ENCODE results near the gene CDH13.

Gene CDH13

DNA sequence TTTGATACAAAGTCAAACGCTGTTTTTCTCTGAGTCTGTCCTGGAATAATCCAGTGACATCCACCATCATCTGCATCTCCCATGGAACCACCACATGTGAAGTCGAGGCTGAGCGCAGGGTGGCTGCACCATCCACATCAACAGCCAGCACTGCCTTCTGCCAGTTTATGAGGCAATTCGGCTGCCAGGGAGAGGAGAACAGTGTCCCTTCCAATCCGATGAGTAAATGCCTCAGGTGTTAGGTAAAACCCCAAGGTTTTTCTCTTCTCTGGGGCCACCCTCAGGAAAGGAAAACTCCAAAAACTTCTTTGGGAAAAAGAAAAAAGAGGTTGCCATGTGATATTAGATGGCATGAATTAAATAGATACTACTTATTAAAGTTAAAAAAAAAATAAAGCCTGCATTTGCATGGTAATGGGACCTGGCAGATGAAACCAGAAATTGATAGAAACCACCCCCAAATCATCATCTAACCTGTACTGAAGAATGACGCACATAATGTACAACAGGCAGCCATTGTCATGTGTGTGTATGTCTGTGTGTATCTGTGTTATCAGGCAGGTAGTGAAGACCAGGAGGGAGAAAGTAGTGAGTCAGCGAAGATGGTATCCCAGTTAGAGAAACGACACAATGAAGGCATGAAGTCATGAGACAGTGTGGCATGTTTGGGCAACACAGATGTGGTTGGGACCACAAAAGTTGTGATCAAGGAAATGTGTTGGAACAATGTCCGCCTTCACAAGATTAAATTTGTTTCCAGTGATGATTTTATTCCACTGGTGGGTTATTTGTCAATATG is 478.7 kb downstream of the CDH13 start:
- DNase-seq (ENCODE audit: low read depth in 2 of 3, low spot score in 2 of 3): no peak

DNA sequence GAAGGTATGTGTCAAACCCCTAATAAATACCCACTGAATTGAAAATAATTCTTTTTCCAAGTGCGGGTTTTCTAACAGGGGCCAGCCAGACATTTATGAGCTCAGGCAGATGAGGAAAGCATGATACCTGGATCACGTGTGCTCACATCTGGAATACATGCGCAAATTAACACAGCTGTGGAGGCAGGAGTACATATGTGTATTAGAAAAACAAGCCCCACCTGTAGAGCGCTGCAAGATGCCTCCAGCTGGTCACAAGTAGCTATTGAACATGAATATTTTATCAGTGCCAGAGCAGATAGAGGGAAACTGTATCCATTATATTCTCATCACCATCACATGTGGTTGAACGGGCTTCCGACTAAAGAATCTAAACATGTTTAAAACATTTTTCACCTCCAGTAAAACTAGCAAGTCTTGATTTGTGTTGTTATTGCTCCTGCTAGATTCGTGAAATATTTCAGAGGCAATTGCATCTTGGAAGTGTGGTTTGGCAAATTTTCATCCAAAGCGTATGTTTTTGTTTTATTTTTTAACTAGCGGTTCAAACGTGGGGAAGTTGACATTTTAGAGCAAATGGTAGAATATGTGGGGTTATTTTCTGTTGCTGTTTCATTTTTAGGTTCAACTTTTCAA is 482.8 kb downstream of the CDH13 start:
- no peak for DNase-seq (ENCODE audit: low read depth in 2 of 3, low spot score in 2 of 3)

- DNase-seq (ENCODE audit: low read depth in 2 of 3, low spot score in 2 of 3): no peak
Observed at GRCh38 chr16:83110269-83110668, 483.5 kb downstream of the CDH13 start.

GRCh38 chr16:83113317-83113716 is 486.5 kb downstream of the CDH13 start:
- DNase-seq (ENCODE audit: low read depth in 2 of 3, low spot score in 2 of 3): no peak

GRCh38 chr16:83113811-83114210 is 487.0 kb downstream of the CDH13 start:
- DNase-seq (ENCODE audit: low read depth in 2 of 3, low spot score in 2 of 3): no peak

DNA sequence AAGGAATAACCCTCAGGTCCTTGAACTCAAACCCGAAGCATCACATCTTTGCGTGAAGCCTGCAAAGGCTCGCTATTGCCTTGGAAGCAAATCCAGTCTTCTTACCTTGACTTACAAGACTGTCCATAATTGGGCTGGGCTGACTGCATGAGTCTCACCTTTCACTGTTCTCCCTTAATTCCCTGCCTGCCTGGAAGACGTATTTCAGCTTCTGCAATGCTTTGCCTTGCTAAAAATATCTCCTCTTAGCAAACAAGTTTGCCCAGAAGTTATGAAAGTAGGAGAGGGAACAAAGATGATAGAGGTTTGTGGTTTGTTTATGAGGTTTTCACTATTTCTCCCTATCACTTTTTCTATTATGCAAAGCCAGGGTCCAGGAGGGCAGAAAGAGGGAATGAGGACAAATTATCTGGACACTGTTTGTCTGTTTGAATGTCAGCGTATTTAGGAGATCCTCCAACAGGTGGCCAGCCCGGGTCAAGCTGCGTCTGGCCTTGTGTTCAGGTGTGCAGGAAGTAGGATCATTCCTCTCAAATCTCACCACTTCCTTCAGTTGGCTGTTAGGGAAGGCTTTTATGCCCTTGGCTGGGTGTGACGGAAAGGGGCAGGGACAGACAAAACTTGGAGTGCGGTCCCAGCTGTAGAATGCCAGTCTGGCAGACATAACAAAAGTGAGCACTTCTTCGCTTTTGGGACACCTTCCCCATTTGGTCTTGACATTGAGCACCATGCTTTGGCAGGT is 488.9 kb downstream of the CDH13 start:
- DNase-seq (ENCODE audit: low read depth in 2 of 3, low spot score in 2 of 3): no peak

DNA sequence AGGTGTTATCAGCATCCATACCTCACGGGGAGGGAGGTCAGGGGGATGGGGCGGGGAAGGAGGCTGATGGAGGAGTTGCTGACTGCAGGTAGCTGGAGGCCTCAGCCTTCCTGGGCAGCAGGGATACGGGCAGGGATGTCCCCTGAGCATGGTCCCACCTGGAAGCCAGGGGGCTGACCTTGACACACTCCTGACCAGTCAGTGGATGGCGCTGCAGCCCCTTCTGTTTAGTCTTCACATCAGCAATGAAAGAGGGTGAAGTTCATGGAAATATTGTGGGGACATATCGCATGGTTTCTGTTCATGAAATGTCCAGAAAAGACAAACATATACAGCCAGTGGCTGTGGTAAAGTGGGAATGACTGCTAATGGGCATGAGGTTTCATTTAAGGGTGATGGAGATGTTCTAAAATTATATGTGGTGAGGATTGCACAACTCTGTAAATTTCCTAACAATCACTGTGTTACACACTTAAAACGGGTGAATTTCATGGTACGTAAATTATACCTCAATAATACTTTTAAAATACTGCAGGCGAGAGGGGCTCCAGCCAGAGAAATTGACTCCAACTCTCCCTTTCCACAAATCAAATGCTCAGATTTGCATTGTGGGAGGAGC is 489.6 kb downstream of the CDH13 start:
- DNase-seq (ENCODE audit: low read depth in 2 of 3, low spot score in 2 of 3): no peak

GRCh38 chr16:83117810-83118209 is 491.0 kb downstream of the CDH13 start:
- DNase-seq (ENCODE audit: low read depth in 2 of 3, low spot score in 2 of 3): no peak

DNA sequence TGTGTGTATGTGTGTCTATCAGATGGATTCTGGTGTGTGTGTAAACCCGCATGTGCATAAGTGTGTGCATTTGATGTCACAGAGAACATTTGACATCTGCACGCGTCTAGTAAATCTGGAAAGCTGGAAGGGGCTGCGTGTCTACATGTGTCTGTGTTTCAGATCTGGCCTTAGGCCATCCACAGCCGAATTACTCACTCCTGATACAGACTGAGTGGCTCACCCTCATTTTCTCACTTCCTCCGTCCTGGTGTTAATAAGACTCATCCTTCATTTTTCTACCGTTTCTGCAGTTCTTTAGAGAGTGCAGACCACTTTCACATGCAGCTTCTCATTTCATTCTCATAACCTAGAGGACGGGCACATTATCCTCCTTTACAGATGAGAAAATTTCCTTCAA is 491.6 kb downstream of the CDH13 start:
- no peak for DNase-seq (ENCODE audit: low read depth in 2 of 3, low spot score in 2 of 3)

DNA sequence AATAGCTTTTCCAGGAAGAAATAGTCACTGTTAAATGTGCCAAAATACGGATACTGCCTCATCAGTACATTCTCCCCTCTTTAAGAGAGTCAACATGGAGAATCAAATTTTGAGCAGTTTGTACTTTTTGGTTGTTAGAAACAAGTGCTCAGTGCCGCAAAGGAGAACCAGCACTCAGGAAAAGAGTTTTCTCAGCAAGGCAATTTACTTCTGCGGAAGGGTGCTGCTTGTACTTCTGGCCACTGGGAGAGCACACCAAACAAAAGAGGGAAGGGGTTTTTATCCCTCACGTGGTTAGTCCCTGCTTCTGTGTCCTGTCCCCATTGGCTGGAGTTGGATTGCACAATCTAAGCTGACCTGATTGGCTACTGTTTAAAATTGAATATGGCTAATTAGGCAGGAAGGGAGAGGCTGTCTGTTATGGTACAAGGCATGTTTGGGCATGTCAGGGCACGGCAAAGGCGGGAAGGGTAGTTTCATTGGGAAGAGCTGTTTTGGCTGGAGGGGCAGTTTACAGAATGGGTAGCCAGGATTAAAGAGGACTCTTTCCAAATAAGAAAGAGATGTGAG is 499.3 kb downstream of the CDH13 start:
- no peak for DNase-seq (ENCODE audit: low read depth in 2 of 3, low spot score in 2 of 3)

DNA sequence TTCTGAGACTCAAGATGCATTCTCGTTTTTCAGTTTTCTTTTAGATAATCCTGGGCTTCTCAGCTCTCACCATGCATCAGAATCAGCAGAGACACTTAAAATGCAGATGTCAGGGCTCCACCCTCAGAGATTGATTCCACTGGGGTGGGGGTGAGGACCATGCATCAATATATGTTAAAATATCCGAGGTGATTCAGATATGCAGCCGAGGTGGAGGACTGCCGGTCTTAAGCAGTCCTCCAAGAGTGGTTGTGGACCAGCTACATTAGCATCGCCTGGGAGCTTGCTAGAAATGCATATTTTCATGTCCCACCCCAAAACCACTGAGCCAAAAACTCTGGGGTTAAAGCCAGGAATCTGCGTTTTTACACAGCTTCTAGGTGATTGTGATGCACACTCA is 501.3 kb downstream of the CDH13 start:
- DNase-seq (ENCODE audit: low read depth in 2 of 3, low spot score in 2 of 3): no peak

DNA sequence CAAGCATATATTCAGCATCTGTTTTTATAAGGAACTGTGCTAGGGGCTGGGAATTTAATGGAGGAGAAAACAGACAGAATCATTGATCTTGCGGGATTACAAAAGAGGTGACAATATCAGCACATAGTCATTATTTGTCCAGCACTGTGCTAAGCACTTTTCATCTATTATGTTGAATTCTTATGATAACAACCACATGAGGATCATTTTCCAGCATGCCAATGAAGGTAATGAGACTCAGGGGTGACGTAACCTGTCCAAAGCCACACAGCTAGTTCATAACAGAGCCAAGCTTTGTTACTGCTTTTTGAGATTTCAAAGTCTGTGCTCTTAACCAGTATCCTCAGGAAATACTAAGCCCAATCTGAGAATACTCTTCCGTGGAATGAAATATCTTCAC is 503.3 kb downstream of the CDH13 start:
- DNase-seq (ENCODE audit: low read depth in 2 of 3, low spot score in 2 of 3): no peak

DNA sequence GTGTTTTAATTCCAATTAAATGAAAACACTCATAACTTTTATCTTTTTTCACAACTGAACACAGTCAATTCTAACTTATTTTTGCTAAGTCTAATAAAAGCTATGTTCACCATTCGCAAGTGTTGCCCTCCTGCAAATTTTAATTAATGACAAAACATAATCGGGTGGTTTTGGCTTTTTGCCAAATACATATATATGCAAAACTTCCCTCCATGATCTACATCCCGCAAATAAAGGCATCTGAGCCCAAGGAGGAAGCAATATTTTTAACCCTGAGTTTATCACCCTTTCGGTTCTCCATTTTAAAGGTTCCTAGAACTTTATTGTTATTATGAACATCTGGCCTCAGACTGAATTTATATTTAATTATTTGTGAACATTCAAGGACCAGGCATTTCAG is 507.9 kb downstream of the CDH13 start:
- DNase-seq (ENCODE audit: low read depth in 2 of 3, low spot score in 2 of 3): no peak

- no peak for DNase-seq (ENCODE audit: low read depth in 2 of 3, low spot score in 2 of 3)
Observed at GRCh38 chr16:83136419-83136818, 509.6 kb downstream of the CDH13 start.

DNA sequence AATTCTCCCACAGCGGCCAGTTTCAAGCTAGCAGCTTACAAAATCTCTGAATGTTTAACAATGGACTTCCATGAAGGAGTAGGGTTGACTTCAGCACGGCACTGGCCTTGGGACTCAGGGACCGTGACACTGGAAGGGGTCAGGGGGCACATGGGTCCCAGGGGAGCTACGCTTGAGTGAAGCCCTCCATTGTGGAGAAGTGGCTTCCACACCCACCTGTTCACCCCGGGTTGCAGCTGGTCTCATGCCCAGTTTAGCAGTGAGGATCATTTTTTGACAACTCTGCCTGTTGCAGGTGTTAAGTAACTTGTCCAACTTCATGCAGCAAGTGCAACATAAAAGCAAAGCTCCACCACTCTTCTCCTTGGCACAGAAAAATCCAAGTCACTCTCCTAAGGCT is 510.2 kb downstream of the CDH13 start:
- no peak for DNase-seq (ENCODE audit: low read depth in 2 of 3, low spot score in 2 of 3)

GRCh38 chr16:83137326-83137781 is 510.6 kb downstream of the CDH13 start:
- DNase-seq (ENCODE audit: low read depth in 2 of 3, low spot score in 2 of 3): no peak

DNA sequence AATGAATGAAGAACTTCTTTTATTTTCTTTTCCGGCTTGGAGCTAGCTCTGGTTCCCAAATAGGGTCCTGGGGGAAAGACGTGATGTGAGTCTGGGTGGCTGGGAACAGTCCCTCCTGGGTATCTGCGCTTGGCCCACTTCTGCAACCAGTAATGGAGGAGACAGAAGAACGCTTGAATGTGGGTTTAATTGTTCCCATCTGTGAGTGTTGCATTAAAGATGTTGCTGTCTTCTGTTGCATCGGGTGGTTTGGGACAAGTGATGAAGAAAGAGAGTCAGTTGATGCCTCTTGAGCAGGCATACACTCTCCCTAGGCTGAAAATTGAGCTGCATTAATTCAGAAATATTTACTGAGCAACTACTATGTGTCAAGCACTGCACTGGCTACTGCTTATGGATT is 511.1 kb downstream of the CDH13 start:
- no peak for DNase-seq (ENCODE audit: low read depth in 2 of 3, low spot score in 2 of 3)

DNA sequence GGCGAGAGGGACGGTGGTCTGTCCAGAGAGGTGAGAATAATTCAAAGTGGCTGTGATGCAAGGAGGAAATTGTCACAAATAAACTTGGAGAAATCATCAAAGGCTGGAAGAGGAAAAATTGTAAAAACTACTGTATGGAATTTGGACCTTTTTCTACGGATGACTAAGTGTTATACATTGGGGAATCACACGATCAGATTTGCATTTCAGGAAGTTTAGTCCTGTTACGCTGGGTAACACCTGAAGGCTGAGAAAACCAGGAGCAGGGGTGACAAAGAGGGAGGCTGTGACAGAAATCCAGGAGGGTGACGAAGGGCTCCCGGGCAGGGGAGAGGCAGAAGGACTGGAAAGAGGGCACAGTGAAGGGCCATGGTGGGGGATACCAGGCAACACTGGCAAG is 511.7 kb downstream of the CDH13 start:
- no peak for DNase-seq (ENCODE audit: low read depth in 2 of 3, low spot score in 2 of 3)

GRCh38 chr16:83138976-83139690 is 512.4 kb downstream of the CDH13 start:
- DNase-seq (ENCODE audit: low read depth in 2 of 3, low spot score in 2 of 3): no peak

DNA sequence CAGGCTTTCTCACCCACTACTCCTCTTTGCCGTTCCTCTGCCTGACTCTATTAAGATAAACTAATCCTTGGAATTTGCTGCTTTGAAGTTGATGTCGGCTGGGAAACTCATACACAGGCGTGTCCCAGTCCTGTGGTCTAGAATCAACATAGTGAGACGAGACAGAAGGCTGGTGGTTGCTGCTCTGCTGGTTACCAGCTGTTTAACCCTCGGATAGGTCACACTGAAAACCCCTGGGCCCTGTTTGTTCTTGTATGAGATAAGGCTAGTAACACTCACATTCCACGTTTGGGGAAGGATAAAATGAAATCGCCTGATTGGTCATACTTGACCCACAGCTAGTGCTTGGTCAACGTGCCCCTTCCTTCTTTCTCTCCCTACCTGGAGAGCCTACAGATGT is 517.0 kb downstream of the CDH13 start:
- DNase-seq (ENCODE audit: low read depth in 2 of 3, low spot score in 2 of 3): no peak

DNA sequence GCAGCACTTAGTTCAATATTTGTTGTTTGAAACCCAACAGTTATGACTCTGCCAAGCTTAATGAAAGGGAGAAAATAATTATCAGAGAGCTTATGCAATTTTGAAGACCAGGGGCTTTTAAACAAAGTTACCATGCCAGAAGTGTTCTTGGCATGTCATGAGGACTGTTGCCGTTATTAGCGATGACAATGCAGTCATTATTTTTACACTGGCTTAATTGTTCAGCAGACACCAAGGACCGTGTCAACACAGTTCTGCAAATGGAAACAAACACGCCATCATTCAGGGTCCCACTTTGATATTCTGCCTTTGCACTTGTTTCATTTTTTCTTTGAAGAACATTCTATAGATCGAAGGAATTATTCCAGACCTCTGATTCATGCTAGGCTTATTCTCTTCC is 518.5 kb downstream of the CDH13 start:
- no peak for DNase-seq (ENCODE audit: low read depth in 2 of 3, low spot score in 2 of 3)

Measured in activated CD8-positive, alpha-beta memory T cell treated with anti-CD3 and anti-CD28 coated beads for 48 hours (primary cell).